HepG2 (cell line): Measurements from ENCODE around the gene AOX1. TPM values are rescaled to one million over a fixed set of nuclear protein-coding genes. Genes with fewer than 3 reads are reported as not detected.

Source experiments
- GTF3A ChIP-seq: sonication (generic); formaldehyde crosslinking; conservative IDR thresholded peaks from 2 replicates; pipeline ENCODE4 v1.4.0; 2020; ENCODE audit warnings: mild to moderate bottlenecking, missing genetic modification reagents
- KAT7 ChIP-seq: IDR thresholded peaks from 2 replicates; pipeline ENCODE4 v1.6.1; 2018; ENCODE audit warnings: borderline replicate concordance, missing compliant biosample characterization
- KDM1A ChIP-seq: IDR thresholded peaks from 2 replicates; pipeline ENCODE4 v1.6.1; 2016; ENCODE audit warnings: missing compliant biosample characterization
- LCORL ChIP-seq, 2 experiments: fragments of 450-650 bp in 1 of 2; sonication (generic) in 1 of 2; formaldehyde crosslinking in 1 of 2; IDR thresholded peaks; 2 replicates each; pipeline versions ENCODE4 v1.5.0 to v1.6.1; 2017 to 2020; ENCODE audit warnings: antibody characterized with exemption in 1 of 2, missing genetic modification reagents in 1 of 2
- NFRKB ChIP-seq: fragments of 450-650 bp; IDR thresholded peaks from 2 replicates; pipeline ENCODE4 v1.6.1; 2017
- PHF5A ChIP-seq: IDR thresholded peaks from one replicate; pipeline ENCODE4 v1.6.1; 2018; ENCODE audit warnings: low read depth, missing genetic modification reagents; ENCODE audit not compliant: unreplicated experiment
- PHF8 ChIP-seq: sonication (generic); formaldehyde crosslinking; IDR thresholded peaks from 2 replicates; pipeline ENCODE4 v1.5.0; 2020; ENCODE audit warnings: missing genetic modification reagents
- RAD21 ChIP-seq: fragments of 450-650 bp; formaldehyde crosslinking; IDR thresholded peaks from 2 replicates; pipeline ENCODE4 v1.5.0; 2020; ENCODE audit warnings: mild to moderate bottlenecking
- RBFOX2 ChIP-seq: fragments of 200-400 bp; formaldehyde crosslinking; IDR thresholded peaks from 2 replicates; pipeline ENCODE4 v1.6.1; 2017; ENCODE audit warnings: low read depth, mild to moderate bottlenecking, low read length
- SIX4 ChIP-seq: sonication (generic); formaldehyde crosslinking; IDR thresholded peaks from 2 replicates; pipeline ENCODE4 v1.4.0; 2020; ENCODE audit warnings: missing genetic modification reagents
- SMYD3 ChIP-seq: sonication (generic); formaldehyde crosslinking; IDR thresholded peaks from 2 replicates; pipeline ENCODE4 v1.8.1; 2023; ENCODE audit warnings: mild to moderate bottlenecking, missing genetic modification reagents
- SOX13 ChIP-seq, 3 experiments: fragments of 450-650 bp in 1 of 3; sonication (generic) in 1 of 3; formaldehyde crosslinking in 1 of 3; IDR thresholded peaks in 2 of 3; conservative IDR thresholded peaks in 1 of 3; 2 replicates each; pipeline versions ENCODE4 v1.5.0 to v1.6.1; 2016 to 2020; ENCODE audit warnings: antibody characterized with exemption in 1 of 3, mild to moderate bottlenecking in 1 of 3, missing compliant biosample characterization in 1 of 3, missing genetic modification reagents in 1 of 3, moderate library complexity in 1 of 3
- ZNF253 ChIP-seq: sonication (generic); formaldehyde crosslinking; IDR thresholded peaks from 2 replicates; pipeline ENCODE4 v1.8.0; 2022; ENCODE audit warnings: mild to moderate bottlenecking, missing genetic modification reagents, borderline replicate concordance
- ZNF3 ChIP-seq: IDR thresholded peaks from 2 replicates; pipeline ENCODE4 v1.7.0; 2017; ENCODE audit warnings: inconsistent platforms
- ZNF432 ChIP-seq: sonication (generic); formaldehyde crosslinking; IDR thresholded peaks from 2 replicates; pipeline ENCODE4 v1.5.0; 2020; ENCODE audit warnings: missing genetic modification reagents, mild to moderate bottlenecking, borderline replicate concordance
- ZNF766 ChIP-seq: sonication (generic); formaldehyde crosslinking; IDR thresholded peaks from 2 replicates; pipeline ENCODE4 v1.5.0; 2020; ENCODE audit warnings: missing genetic modification reagents, borderline replicate concordance
- polyA plus RNA-seq, 8 experiments: library from polyadenylated mRNA; depleted of rRNA in 3 of 8; stranded (reverse) in 7 of 8; unstranded in 1 of 8; fragments of >200 nt; fragmentation: Illumina TruSeq in 4 of 8; extraction: Trizol in 4 of 8; gene quantifications; 2 replicates each; pipeline versions ENCODE4 v1.2.1 to v1.2.3, GENCODE V29; 2011 to 2016; ENCODE audit warnings: low read depth in 4 of 8, missing spikeins in 1 of 8, mixed read lengths in 1 of 8; ENCODE audit not compliant: insufficient read depth in 1 of 8
- total RNA-seq, 5 experiments: library from RNA; depleted of rRNA; stranded (reverse); fragments of >200 nt; fragmentation: Illumina TruSeq; extraction: Trizol; gene quantifications; 2 replicates each; pipeline ENCODE4 v1.2.3, GENCODE V29; 2016; ENCODE audit warnings: low read depth in 1 of 5
- TF ChIP-seq, protein P1 (sequence below): sonication (generic); formaldehyde crosslinking; IDR thresholded peaks from 2 replicates; pipeline ENCODE4 v1.4.0; 2020; ENCODE audit warnings: mild to moderate bottlenecking, missing genetic modification reagents
- TF ChIP-seq, protein P2 (sequence below): sonication (generic); formaldehyde crosslinking; IDR thresholded peaks from 2 replicates; pipeline ENCODE4 v1.5.0; 2020; ENCODE audit warnings: mild to moderate bottlenecking, missing genetic modification reagents
- TF ChIP-seq, protein P3 (sequence below): sonication (generic); formaldehyde crosslinking; IDR thresholded peaks from 2 replicates; pipeline ENCODE4 v1.4.0; 2020; ENCODE audit warnings: missing genetic modification reagents, borderline replicate concordance

AOX1 gene
- total and polyA plus RNA-seq, 2 of the 13 experiments (the other 11 are each of a cell fraction or from before 2014, with no cell fraction given): 9.2 to 18.0 TPM

DNA sequence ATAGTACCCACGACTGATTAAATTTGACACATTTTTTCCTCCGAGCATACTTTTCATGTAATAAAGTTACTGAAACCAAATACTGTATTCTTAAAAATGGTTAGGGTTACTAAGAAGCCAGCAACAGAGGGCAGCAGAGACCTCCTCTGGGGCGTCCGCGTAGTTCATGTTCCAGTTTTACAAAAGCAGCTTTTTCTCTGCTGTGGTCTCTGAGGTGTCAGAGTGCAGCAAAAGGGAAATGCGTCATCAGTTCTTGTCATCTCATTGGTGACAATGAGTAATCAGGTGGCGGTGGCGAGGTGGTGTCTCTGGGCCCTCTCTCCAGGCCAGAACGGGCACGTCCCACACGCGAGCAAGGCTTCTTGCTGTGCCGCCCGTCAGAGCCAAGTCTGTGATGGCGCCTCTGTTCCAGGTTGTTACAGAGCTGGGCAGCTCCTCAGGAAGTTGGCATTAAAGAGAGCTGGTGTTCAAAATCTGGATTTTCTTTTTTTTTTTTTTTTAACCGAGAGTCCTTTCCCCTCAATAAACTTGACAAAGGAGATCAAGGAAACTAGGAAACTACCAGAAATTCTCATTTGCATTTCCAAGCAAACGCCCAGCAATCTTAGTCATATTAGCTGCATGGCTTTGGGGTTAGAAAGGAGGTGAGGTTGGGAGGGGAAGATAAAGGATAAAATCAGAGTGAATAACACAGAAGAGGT is 127.3 kb downstream of the AOX1 start (continued):
- TF ChIP-seq SOX13 (IDR thresholded peaks at IDR 0.05) (0 out of 2 replicates have a peak, but pooled peaks have one; percentile 35), SOX13 (CRISPR knock-in tag; conservative IDR thresholded peaks at IDR 0.05 in 1 of 2, IDR thresholded peaks at IDR 0.05 in 1 of 2) (peak in 1 of 2 experiments; percentile 67; a peak in 1 of 4 replicates), KAT7 (CRISPR knock-in tag) (no peak), PHF8 (CRISPR knock-in tag) (peak; percentile 65), SIX4 (CRISPR knock-in tag) (peak; percentile 60; the same call in 1 of the 2 replicates), RAD21 (CRISPR knock-in tag) (peak; percentile 93), ZNF766 (CRISPR knock-in tag) (0 out of 2 replicates have a peak, but pooled peaks have one; percentile 74), ZNF3 (CRISPR knock-in tag) (no peak), KDM1A (0 out of 2 replicates have a peak, but pooled peaks have one; percentile 25), GTF3A (CRISPR knock-in tag) (no peak), LCORL (IDR thresholded peaks at IDR 0.05) (no peak), LCORL (CRISPR knock-in tag; IDR thresholded peaks at IDR 0.05) (peak; percentile 76), SMYD3 (CRISPR knock-in tag) (no peak), RBFOX2 (peak; percentile 41; the same call in 1 of the 2 replicates), PHF5A (CRISPR knock-in tag) (no peak), ZNF432 (CRISPR knock-in tag) (no peak), NFRKB (no peak), ZNF253 (no peak)
- TF ChIP-seq, protein P1, sequence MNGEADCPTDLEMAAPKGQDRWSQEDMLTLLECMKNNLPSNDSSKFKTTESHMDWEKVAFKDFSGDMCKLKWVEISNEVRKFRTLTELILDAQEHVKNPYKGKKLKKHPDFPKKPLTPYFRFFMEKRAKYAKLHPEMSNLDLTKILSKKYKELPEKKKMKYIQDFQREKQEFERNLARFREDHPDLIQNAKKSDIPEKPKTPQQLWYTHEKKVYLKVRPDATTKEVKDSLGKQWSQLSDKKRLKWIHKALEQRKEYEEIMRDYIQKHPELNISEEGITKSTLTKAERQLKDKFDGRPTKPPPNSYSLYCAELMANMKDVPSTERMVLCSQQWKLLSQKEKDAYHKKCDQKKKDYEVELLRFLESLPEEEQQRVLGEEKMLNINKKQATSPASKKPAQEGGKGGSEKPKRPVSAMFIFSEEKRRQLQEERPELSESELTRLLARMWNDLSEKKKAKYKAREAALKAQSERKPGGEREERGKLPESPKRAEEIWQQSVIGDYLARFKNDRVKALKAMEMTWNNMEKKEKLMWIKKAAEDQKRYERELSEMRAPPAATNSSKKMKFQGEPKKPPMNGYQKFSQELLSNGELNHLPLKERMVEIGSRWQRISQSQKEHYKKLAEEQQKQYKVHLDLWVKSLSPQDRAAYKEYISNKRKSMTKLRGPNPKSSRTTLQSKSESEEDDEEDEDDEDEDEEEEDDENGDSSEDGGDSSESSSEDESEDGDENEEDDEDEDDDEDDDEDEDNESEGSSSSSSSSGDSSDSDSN (CRISPR knock-in tag): peak; percentile 57; the same call in 1 of the 2 replicates
- TF ChIP-seq, protein P2, sequence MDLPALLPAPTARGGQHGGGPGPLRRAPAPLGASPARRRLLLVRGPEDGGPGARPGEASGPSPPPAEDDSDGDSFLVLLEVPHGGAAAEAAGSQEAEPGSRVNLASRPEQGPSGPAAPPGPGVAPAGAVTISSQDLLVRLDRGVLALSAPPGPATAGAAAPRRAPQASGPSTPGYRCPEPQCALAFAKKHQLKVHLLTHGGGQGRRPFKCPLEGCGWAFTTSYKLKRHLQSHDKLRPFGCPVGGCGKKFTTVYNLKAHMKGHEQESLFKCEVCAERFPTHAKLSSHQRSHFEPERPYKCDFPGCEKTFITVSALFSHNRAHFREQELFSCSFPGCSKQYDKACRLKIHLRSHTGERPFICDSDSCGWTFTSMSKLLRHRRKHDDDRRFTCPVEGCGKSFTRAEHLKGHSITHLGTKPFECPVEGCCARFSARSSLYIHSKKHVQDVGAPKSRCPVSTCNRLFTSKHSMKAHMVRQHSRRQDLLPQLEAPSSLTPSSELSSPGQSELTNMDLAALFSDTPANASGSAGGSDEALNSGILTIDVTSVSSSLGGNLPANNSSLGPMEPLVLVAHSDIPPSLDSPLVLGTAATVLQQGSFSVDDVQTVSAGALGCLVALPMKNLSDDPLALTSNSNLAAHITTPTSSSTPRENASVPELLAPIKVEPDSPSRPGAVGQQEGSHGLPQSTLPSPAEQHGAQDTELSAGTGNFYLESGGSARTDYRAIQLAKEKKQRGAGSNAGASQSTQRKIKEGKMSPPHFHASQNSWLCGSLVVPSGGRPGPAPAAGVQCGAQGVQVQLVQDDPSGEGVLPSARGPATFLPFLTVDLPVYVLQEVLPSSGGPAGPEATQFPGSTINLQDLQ: no peak
- TF ChIP-seq, protein P3, sequence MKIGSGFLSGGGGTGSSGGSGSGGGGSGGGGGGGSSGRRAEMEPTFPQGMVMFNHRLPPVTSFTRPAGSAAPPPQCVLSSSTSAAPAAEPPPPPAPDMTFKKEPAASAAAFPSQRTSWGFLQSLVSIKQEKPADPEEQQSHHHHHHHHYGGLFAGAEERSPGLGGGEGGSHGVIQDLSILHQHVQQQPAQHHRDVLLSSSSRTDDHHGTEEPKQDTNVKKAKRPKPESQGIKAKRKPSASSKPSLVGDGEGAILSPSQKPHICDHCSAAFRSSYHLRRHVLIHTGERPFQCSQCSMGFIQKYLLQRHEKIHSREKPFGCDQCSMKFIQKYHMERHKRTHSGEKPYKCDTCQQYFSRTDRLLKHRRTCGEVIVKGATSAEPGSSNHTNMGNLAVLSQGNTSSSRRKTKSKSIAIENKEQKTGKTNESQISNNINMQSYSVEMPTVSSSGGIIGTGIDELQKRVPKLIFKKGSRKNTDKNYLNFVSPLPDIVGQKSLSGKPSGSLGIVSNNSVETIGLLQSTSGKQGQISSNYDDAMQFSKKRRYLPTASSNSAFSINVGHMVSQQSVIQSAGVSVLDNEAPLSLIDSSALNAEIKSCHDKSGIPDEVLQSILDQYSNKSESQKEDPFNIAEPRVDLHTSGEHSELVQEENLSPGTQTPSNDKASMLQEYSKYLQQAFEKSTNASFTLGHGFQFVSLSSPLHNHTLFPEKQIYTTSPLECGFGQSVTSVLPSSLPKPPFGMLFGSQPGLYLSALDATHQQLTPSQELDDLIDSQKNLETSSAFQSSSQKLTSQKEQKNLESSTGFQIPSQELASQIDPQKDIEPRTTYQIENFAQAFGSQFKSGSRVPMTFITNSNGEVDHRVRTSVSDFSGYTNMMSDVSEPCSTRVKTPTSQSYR (CRISPR knock-in tag): 0 out of 2 replicates have a peak, but pooled peaks have one; percentile 27
